RWPE1 (cell line): Measurements from ENCODE around the gene ABCC8.

ENCODE experiments used
- CTCF ChIA-PET: fragments of 350-600 bp; sonication (Branson Sonifier 250); formaldehyde crosslinking; extraction: SDS; loops from one replicate; lab custom pipeline; 2021; lab: Yijun Ruan, JAX
- POLR2A ChIA-PET: fragments of 400-600 bp; formaldehyde crosslinking; extraction: SDS; loops from one replicate; lab custom pipeline; 2020; ENCODE audit warnings: antibody characterized with exemption; ENCODE audit not compliant: low non-redundant PET; lab: Yijun Ruan, JAX
- DNase-seq: peaks from one replicate; pipeline ENCODE4 v3.0.0; 2012; ENCODE audit warnings: low spot score
- H3K27ac ChIP-seq: fragments of 450-650 bp; 2 replicates; pipeline ENCODE4 v1.5.1; 2017
- TF ChIP-seq, protein P1 (sequence below): fragments of 450-650 bp; conservative IDR thresholded peaks from 2 replicates; pipeline ENCODE4 v1.5.1; 2017; ENCODE audit warnings: low read depth, mild to moderate bottlenecking

ABCC8 gene

DNA sequence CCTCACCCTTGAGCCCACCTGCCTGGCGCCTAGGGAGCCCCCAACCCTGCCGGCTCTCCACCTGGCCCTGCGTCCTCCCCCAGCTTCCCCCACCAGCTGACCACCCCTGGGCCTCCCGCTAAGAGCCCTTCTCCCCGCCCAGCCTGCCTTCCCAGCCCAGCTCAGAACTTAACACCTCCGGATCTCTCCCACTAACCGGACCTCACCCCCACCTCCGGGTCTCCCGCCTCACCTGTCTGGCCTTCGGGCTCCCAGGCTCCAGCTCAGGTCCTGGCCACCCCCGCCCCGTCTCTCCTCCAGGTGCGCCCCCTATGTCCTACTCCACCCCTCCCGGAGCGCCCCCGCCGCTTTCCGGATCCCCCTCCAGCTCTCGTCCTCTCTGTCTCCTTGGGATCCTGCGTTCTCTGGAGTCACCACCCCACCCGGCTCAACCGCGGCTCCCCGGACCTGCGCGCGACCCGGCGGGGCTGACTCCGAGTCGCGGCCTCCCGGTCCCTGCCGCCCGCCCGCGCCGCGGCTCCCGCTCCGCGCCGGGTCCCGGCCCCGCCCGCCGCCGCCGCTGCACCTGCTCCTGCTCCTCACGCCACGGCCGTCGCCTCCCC is 87.9 kb downstream of the ABCC8 start, which contains the start of gene KCNJ11:
KCNJ11 (minus strand) TSS at position 51 of the 602 bp plus-strand sequence. CDS start 568 bp downstream, outside the sequence.
- ChIA-PET POLR2A (no interaction called here), CTCF (interaction anchor here (0.5 to 2.1 kb wide), 8 partner anchors 11 to 139 kb away, joined by 3 to 9 read pairs (median 4); no protein-coding TSS in a partner anchor)
- TF ChIP-seq, protein P1, sequence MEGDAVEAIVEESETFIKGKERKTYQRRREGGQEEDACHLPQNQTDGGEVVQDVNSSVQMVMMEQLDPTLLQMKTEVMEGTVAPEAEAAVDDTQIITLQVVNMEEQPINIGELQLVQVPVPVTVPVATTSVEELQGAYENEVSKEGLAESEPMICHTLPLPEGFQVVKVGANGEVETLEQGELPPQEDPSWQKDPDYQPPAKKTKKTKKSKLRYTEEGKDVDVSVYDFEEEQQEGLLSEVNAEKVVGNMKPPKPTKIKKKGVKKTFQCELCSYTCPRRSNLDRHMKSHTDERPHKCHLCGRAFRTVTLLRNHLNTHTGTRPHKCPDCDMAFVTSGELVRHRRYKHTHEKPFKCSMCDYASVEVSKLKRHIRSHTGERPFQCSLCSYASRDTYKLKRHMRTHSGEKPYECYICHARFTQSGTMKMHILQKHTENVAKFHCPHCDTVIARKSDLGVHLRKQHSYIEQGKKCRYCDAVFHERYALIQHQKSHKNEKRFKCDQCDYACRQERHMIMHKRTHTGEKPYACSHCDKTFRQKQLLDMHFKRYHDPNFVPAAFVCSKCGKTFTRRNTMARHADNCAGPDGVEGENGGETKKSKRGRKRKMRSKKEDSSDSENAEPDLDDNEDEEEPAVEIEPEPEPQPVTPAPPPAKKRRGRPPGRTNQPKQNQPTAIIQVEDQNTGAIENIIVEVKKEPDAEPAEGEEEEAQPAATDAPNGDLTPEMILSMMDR, result no peak
- no peak within 1 kb of the TSS for H3K27ac ChIP-seq
- DNase-seq, result no peak

DNA sequence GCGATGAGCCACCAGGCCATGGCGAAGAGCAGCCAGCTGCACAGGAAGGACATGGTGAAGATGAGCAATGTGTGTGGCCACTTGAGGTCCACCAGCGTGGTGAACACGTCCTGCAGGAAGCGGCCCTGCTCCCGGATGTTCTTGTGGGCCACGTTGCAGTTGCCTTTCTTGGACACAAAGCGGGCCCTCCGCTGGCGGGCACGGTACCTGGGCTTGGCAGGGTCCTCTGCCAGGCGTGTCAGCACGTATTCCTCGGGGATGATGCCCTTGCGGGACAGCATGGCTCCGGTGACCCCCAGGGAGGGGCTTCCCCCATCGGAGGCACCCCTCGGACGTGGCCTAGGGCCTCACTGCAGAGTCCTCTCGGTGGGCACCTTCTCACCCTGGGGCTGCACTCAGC is 88.8 kb downstream of the ABCC8 start:
- DNase-seq, result no peak
- POLR2A ChIA-PET, result no interaction called here
- H3K27ac ChIP-seq, result no peak overlapping the region
- CTCF ChIA-PET, result interaction anchor here (1.3 to 2.1 kb wide), 3 partner anchors 111 to 119 kb away, joined by 4 to 9 read pairs (median 6); no protein-coding TSS in a partner anchor
- TF ChIP-seq, protein P1, result no peak

DNA sequence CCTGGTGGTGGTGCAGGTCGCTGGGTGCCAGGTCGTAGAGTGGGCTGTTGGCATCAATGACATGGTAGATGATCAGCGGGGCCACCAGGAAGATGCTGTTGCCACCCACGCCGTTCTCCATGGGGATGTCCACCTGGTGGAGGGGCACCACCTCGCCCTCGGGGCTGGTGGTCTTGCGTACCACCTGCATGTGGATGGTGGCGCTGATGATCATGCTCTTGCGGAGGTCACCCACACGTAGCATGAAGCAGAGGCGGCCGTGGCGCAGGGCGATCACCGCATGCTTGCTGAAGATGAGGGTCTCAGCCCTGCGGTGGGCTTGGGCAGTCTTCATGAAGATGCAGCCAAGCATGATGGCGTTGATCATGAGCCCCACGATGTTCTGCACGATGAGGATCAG is 89.4 kb downstream of the ABCC8 start:
- H3K27ac ChIP-seq, result no peak overlapping the region
- no peak for DNase-seq
- ChIA-PET CTCF (interaction anchor here (0.7 to 1.6 kb wide), 5 partner anchors 64 to 344 kb away, joined by 3 to 8 read pairs (median 4); no protein-coding TSS in a partner anchor), POLR2A (no interaction called here)
- TF ChIP-seq, protein P1, result no peak

DNA sequence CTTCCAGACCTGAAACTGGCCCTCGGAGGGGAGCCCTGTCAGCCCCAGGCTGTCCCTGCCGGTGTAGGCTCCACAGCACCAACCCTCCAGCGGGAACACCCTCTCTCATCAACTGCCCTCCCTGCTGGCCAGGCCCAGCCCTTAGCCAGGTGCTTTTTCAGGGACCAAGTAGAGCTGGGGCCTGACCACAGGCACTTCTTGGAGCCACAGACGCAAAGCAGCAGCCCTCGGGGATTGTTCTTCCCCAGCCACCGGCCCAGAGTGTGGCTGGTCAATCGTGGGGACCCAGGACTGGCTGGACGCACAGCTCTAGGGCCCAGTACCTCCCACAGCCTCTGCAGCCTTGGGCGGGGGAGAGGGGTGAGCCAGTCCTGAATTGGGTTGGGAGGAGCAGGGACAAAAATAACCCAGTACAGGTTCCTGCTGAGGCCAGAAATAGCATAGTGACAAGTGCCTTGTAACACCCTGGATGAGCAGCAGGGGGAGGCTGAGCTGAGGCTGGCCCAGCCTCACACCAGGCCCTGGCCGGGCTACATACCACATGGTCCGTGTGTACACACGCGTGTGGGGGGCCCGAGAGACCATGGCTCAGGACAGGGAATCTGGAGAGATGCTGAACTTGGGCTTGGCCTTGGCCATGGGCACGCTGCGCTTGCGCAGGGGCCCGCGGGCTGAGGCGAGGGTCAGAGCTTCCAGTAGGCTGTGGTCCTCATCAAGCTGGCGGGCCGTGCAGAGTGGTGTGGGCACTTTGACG is 90.1 kb downstream of the ABCC8 start:
- H3K27ac ChIP-seq, result no peak overlapping the region
- TF ChIP-seq, protein P1, result no peak
- ChIA-PET CTCF (interaction anchor here (0.7 to 1.6 kb wide), 6 partner anchors 64 to 681 kb away, joined by 3 to 8 read pairs (median 5); no protein-coding TSS in a partner anchor), POLR2A (no interaction called here)
- peak; percentile 26 for DNase-seq

DNA sequence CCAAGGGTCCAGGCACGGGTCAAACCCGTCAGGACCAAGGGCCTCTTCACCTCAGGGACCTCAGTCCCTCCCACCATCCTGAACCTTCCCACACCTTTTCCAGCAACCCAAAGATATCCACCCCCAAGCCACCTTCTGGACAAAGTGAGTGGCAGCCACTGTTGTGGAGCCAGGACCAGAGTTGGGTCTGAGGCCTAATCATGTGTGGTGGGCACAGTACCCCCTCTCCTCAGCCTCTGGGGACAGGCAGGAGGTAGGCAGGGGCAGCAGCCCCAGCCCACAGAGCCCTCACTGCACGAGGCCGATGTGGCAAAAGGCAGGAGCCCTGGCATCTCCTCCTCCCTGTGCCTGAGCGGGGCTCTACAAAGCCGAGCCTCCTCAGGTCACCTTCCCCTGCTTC is 90.7 kb downstream of the ABCC8 start:
- no peak for DNase-seq
- TF ChIP-seq, protein P1, result no peak
- ChIA-PET CTCF (interaction anchor here (1.6 kb wide), 1 partner anchor 121 kb away, joined by 6 read pairs; no protein-coding TSS in a partner anchor), POLR2A (no interaction called here)
- H3K27ac ChIP-seq, result no peak overlapping the region

DNA sequence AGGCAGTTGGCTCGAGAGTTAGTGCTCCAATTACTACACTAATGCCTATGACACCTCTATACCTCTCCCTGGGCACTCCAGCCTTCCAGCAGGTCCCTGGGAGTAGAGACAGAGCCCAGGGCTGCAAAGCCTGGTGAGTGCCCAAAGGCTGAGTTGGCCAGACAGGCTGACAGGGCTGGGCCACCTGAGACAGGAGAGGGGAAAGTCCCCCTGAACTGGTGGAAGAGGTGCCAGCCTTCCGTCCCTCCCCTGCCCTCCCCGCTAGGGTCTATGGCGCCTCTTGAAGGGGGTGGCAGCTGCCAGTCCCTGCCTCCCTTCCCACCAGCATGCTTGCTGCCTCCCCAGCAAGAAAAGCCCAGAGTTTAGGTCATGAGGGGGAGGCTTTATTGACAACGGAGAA is 91.2 kb downstream of the ABCC8 start:
- ChIA-PET CTCF (interaction anchor here (2.3 to 2.7 kb wide), 3 partner anchors 119 to 143 kb away, joined by 13 to 41 read pairs (median 20); no protein-coding TSS in a partner anchor), POLR2A (no interaction called here)
- no peak for DNase-seq
- TF ChIP-seq, protein P1, result no peak
- H3K27ac ChIP-seq, result no peak overlapping the region
